GM12878 (cell line): ENCODE results near the gene CFAP52. TPM values are rescaled to one million over a fixed set of nuclear protein-coding genes. Genes with fewer than 3 reads are reported as not detected.

Experiments used
- ATAC-seq: fragments of 200-7000 bp; cut with Tn5 transposase; 3 replicates; pipeline ENCODE4 v1.9.1; 2020; ENCODE audit warnings: mild to moderate bottlenecking, moderate library complexity
- BruUV-seq: library from RNA; stranded (reverse); fragments of 400-500 nt; replicated peaks from 2 replicates; lab custom pipeline; 2021; lab: Mats Ljungman, UMichigan
- CTCF ChIA-PET: fragments of 300-600 bp; sonication (Branson Sonifier 250); formaldehyde crosslinking; extraction: SDS; loops from one replicate; lab custom pipeline; 2021; ENCODE audit warnings: inconsistent platforms; lab: Yijun Ruan, JAX
- POLR2A ChIA-PET: fragments of 350-600 bp; formaldehyde crosslinking; extraction: SDS; loops from one replicate; lab custom pipeline; 2021; ENCODE audit warnings: inconsistent platforms; lab: Charles Lee
- RAD21 ChIA-PET: fragments of 300-600 bp; sonication (Branson Sonifier 250); formaldehyde crosslinking; loops from one replicate; lab custom pipeline; 2023; ENCODE audit warnings: antibody characterized with exemption; ENCODE audit not compliant: unreplicated experiment; lab: Charles Lee
- SMC1A ChIA-PET: fragments of 300-600 bp; sonication (Branson Sonifier 250); formaldehyde crosslinking; loops from one replicate; lab custom pipeline; 2023; ENCODE audit not compliant: unreplicated experiment, uncharacterized antibody; lab: Charles Lee
- DNase-seq: peaks from one replicate; pipeline ENCODE4 v3.0.0-alpha.2; 2011; ENCODE audit warnings: low read depth, low spot score
- FAIRE-seq: peaks from 3 replicates; lab custom pipeline; 2011; peaks lifted over from hg19 to GRCh38; lab: Jason Lieb, UNC
- H2AFZ ChIP-seq: 2 replicates; pipeline ENCODE4 v1.6.0; 2011; ENCODE audit warnings: low read depth, low read length, control low read depth; ENCODE audit not compliant: control insufficient read depth
- H3K27ac ChIP-seq: 2 replicates; pipeline ENCODE4 v1.5.1; 2011; ENCODE audit warnings: control low read depth; ENCODE audit not compliant: control insufficient read depth, insufficient read depth
- H3K27me3 ChIP-seq, 2 experiments: replicated peaks in 1 of 2; 2 replicates each; pipeline versions ENCODE4 v1.6.0 to v1.6.1; 2011; ENCODE audit warnings: low read length in 1 of 2; ENCODE audit not compliant: control insufficient read depth in 2 of 2, insufficient read depth in 2 of 2
- H3K36me3 ChIP-seq, 2 experiments: 2 replicates each; pipeline ENCODE4 v1.5.1; 2011; ENCODE audit warnings: low read length in 1 of 2; ENCODE audit not compliant: control insufficient read depth in 2 of 2, insufficient read depth in 2 of 2
- H3K4me1 ChIP-seq: 2 replicates; pipeline ENCODE4 v1.6.1; 2011; ENCODE audit warnings: mild to moderate bottlenecking, low read length, moderate library complexity, mixed read lengths; ENCODE audit not compliant: control insufficient read depth, insufficient read depth
- H3K4me2 ChIP-seq: 2 replicates; pipeline ENCODE4 v1.6.0; 2011; ENCODE audit warnings: control low read depth; ENCODE audit not compliant: control insufficient read depth, insufficient read depth
- H3K4me3 ChIP-seq: fragments of 200-600 bp; sonication (generic); 2 replicates; pipeline ENCODE4 v1.5.1; 2016
- H3K79me2 ChIP-seq: 2 replicates; pipeline ENCODE4 v1.6.0; 2011; ENCODE audit warnings: low read length; ENCODE audit not compliant: control insufficient read depth, insufficient read depth
- H3K9ac ChIP-seq: 2 replicates; pipeline ENCODE4 v1.8.0; 2011; ENCODE audit warnings: low read length, control low read depth, mixed read lengths; ENCODE audit not compliant: control insufficient read depth, insufficient read depth
- H3K9me3 ChIP-seq: replicated peaks from 3 replicates; pipeline ENCODE4 v1.5.1; 2011; ENCODE audit warnings: mild to moderate bottlenecking, low read length; ENCODE audit not compliant: control insufficient read depth, insufficient read depth
- H4K20me1 ChIP-seq: 2 replicates; pipeline ENCODE4 v1.6.0; 2011; ENCODE audit not compliant: control insufficient read depth, insufficient read depth
- BRCA1 ChIP-seq: IDR thresholded peaks from 2 replicates; pipeline ENCODE4 v1.6.1; 2011; ENCODE audit warnings: low read depth, low read length, improper control_type of control experiment
- EP300 ChIP-seq, 2 experiments: fragments of 150-350 bp in 1 of 2; IDR thresholded peaks; 2 replicates each; pipeline ENCODE4 v1.6.1; 2011 to 2012; ENCODE audit warnings: low read depth in 2 of 2, low read length in 2 of 2, borderline replicate concordance in 1 of 2, improper control_type of control experiment in 1 of 2, inconsistent platforms in 1 of 2; ENCODE audit not compliant: control insufficient read depth in 1 of 2
- GABPA ChIP-seq: IDR thresholded peaks from 2 replicates; pipeline ENCODE4 v1.6.1; 2014; ENCODE audit warnings: antibody characterized with exemption, low read depth, mild to moderate bottlenecking, inconsistent platforms
- IKZF2 ChIP-seq, 2 experiments: fragments of 450-650 bp; IDR thresholded peaks; 2 replicates each; pipeline ENCODE4 v1.6.1; 2017; ENCODE audit warnings: mild to moderate bottlenecking in 2 of 2, moderate library complexity in 2 of 2
- JUND ChIP-seq: IDR thresholded peaks from 2 replicates; pipeline ENCODE4 v1.6.1; 2012; ENCODE audit warnings: low read depth, mild to moderate bottlenecking, low read length, improper control_type of control experiment, moderate library complexity
- LARP7 ChIP-seq: fragments of 450-650 bp; IDR thresholded peaks from 2 replicates; pipeline ENCODE4 v1.6.1; 2017; ENCODE audit warnings: mild to moderate bottlenecking
- NBN ChIP-seq: fragments of 450-650 bp; IDR thresholded peaks from 2 replicates; pipeline ENCODE4 v1.6.1; 2016
- NFYB ChIP-seq: IDR thresholded peaks from 2 replicates; pipeline ENCODE4 v1.6.1; 2011; ENCODE audit warnings: low read depth, mild to moderate bottlenecking, low read length, improper control_type of control experiment, moderate library complexity; ENCODE audit not compliant: insufficient read depth
- RUNX3 ChIP-seq: IDR thresholded peaks from 2 replicates; pipeline ENCODE4 v1.6.1; 2012; ENCODE audit warnings: low read length, inconsistent platforms
- SMAD5 ChIP-seq: IDR thresholded peaks from 2 replicates; pipeline ENCODE4 v1.6.1; 2016; ENCODE audit warnings: antibody characterized with exemption, low read depth
- TAF1 ChIP-seq: IDR thresholded peaks from 2 replicates; pipeline ENCODE4 v1.6.1; 2011; ENCODE audit warnings: mild to moderate bottlenecking, low read depth, low read length, borderline replicate concordance
- ZNF207 ChIP-seq: fragments of 450-650 bp; IDR thresholded peaks from 2 replicates; pipeline ENCODE4 v1.6.1; 2014; ENCODE audit warnings: antibody characterized with exemption, mild to moderate bottlenecking, borderline replicate concordance
- ZNF274 ChIP-seq: IDR thresholded peaks from one replicate; pipeline ENCODE4 v1.8.0; 2011; ENCODE audit not compliant: insufficient read length, insufficient read depth
- ZNF384 ChIP-seq: IDR thresholded peaks from 2 replicates; pipeline ENCODE4 v1.6.1; 2012; ENCODE audit warnings: low read depth, mild to moderate bottlenecking, low read length, improper control_type of control experiment, borderline replicate concordance
- ZNF622 ChIP-seq: fragments of 450-650 bp; IDR thresholded peaks from 2 replicates; pipeline ENCODE4 v1.6.1; 2017; ENCODE audit warnings: mild to moderate bottlenecking, inconsistent platforms
- WGBS: methylation state at CpG from one replicate; pipeline ENCODE4 v1.1.6; 2016; ENCODE audit warnings: low lambda C conversion rate; ENCODE audit not compliant: insufficient replicate concordance, insufficient coverage; ENCODE audit errors: missing lambda C conversion rate; 5-methylcytosine and 5-hydroxymethylcytosine counted together
- in situ Hi-C: fragments of 300-500 bp; cut with MboI; formaldehyde crosslinking; loops from 9 replicates; pipeline ENCODE4 v1.14.3; 2018; ENCODE audit warnings: mixed read lengths
- intact Hi-C: fragments of 100-400 bp; cut with micrococcal nuclease; formaldehyde crosslinking; loops from one replicate; pipeline ENCODE4 v1.14.2; 2022; ENCODE audit not compliant: unreplicated experiment
- polyA plus RNA-seq, 11 experiments: library from polyadenylated mRNA; depleted of rRNA in 4 of 11; unstranded in 6 of 11; stranded (reverse) in 5 of 11; fragments of >200 nt; fragmentation: Nextera tagmentation in 4 of 11; fragmentation: Illumina TruSeq in 1 of 11; extraction: Ambion mirVana in 4 of 11; extraction: Trizol in 1 of 11; gene quantifications; 1 replicate in 1 of 11; 2 replicates in 10 of 11; pipeline versions ENCODE4 v1.2.1 to v1.2.3, GENCODE V29; 2011 to 2016; ENCODE audit warnings: inconsistent platforms in 2 of 11, missing spikeins in 2 of 11, low read depth in 1 of 11
- total RNA-seq, 4 experiments: library from RNA; depleted of rRNA in 3 of 4; stranded (reverse); fragments of >200 nt in 3 of 4; fragmentation: Illumina TruSeq in 1 of 4; extraction: Trizol in 1 of 4; gene quantifications; 2 replicates each; pipeline versions ENCODE4 v1.2.1 to v1.2.3, GENCODE V29; 2013 to 2021
- TF ChIP-seq, protein P1 (sequence below): fragments of 450-650 bp; IDR thresholded peaks from 2 replicates; pipeline ENCODE4 v1.6.1; 2016; ENCODE audit warnings: mild to moderate bottlenecking
- TF ChIP-seq, protein P2 (sequence below): fragments of 450-650 bp; IDR thresholded peaks from 2 replicates; pipeline ENCODE4 v1.6.1; 2016; ENCODE audit warnings: mild to moderate bottlenecking, moderate library complexity, borderline replicate concordance

The CFAP52 gene
- total and polyA plus RNA-seq, 10 of the 15 experiments (the other 5 are each of a cell fraction or from before 2014, with no cell fraction given) = 0.05 to 0.14 TPM; not detected in 8

DNA sequence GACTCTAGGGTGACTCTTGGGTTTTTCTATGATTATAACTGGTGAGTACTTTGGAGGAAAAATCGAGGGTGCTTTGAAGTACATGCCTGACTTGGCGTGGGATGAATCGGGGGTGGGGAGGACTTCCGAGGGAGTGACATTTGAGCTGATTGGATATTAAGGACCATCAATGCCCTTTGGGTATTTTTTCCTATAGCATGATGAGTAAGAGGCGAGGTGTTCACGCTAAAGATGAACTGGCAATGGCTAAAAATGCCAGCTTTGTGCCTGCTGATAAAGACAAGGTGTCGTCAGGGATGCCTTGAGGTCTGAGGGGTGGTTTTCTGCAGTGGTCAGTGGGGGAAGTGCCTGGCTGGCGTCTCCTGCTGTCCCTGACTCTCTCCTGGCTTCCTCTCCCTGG is 94.2 kb downstream of the CFAP52 start:
- TF ChIP-seq ZNF274 (no peak), ZNF384 (no peak), NBN (no peak), SMAD5 (no peak), TAF1 (no peak), IKZF2 (IDR thresholded peaks at IDR 0.05) (no peak), GABPA (no peak), RUNX3 (no peak), EP300 (IDR thresholded peaks at IDR 0.05; ENCODE audit: borderline replicate concordance in 1 of 2, control insufficient read depth in 1 of 2, low read depth in 2 of 2, low read length in 2 of 2) (no peak), ZNF622 (no peak), JUND (no peak), LARP7 (no peak), ZNF207 (no peak), BRCA1 (no peak), NFYB (no peak)
- TF ChIP-seq, protein P1, sequence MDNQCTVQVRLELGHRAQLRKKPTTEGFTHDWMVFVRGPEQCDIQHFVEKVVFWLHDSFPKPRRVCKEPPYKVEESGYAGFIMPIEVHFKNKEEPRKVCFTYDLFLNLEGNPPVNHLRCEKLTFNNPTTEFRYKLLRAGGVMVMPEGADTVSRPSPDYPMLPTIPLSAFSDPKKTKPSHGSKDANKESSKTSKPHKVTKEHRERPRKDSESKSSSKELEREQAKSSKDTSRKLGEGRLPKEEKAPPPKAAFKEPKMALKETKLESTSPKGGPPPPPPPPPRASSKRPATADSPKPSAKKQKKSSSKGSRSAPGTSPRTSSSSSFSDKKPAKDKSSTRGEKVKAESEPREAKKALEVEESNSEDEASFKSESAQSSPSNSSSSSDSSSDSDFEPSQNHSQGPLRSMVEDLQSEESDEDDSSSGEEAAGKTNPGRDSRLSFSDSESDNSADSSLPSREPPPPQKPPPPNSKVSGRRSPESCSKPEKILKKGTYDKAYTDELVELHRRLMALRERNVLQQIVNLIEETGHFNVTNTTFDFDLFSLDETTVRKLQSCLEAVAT = no peak
- TF ChIP-seq, protein P2, sequence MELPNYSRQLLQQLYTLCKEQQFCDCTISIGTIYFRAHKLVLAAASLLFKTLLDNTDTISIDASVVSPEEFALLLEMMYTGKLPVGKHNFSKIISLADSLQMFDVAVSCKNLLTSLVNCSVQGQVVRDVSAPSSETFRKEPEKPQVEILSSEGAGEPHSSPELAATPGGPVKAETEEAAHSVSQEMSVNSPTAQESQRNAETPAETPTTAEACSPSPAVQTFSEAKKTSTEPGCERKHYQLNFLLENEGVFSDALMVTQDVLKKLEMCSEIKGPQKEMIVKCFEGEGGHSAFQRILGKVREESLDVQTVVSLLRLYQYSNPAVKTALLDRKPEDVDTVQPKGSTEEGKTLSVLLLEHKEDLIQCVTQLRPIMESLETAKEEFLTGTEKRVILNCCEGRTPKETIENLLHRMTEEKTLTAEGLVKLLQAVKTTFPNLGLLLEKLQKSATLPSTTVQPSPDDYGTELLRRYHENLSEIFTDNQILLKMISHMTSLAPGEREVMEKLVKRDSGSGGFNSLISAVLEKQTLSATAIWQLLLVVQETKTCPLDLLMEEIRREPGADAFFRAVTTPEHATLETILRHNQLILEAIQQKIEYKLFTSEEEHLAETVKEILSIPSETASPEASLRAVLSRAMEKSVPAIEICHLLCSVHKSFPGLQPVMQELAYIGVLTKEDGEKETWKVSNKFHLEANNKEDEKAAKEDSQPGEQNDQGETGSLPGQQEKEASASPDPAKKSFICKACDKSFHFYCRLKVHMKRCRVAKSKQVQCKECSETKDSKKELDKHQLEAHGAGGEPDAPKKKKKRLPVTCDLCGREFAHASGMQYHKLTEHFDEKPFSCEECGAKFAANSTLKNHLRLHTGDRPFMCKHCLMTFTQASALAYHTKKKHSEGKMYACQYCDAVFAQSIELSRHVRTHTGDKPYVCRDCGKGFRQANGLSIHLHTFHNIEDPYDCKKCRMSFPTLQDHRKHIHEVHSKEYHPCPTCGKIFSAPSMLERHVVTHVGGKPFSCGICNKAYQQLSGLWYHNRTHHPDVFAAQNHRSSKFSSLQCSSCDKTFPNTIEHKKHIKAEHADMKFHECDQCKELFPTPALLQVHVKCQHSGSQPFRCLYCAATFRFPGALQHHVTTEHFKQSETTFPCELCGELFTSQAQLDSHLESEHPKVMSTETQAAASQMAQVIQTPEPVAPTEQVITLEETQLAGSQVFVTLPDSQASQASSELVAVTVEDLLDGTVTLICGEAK = no peak
- TF ChIP-seq, all 136 proteins: peak for 0
- Histone ChIP-seq H3K9me3 (no peaks in the 10 kb centered on the region), H3K27ac (no peak overlapping the region), H4K20me1 (no peaks in the 10 kb centered on the region), H3K36me3 (no peaks in the 10 kb centered on the region), H3K4me3 (no peak overlapping the region), H3K9ac (no peak overlapping the region), H3K4me2 (no peak overlapping the region), H3K4me1 (no peaks in the 10 kb centered on the region), H3K79me2 (no peaks in the 10 kb centered on the region), H2AFZ (no peak overlapping the region), H3K27me3 (no peaks in the 10 kb centered on the region)
- FAIRE-seq (no peak), ATAC-seq (no peak), DNase-seq (no peak)
- ChIA-PET CTCF (no interaction called here), POLR2A (no interaction called here), RAD21 (no interaction called here), SMC1A (no interaction called here)
- no TSS peak for BruUV-seq
- in situ Hi-C loops (no loop called here), intact Hi-C loops (no loop called here)
- 22% methylated on average over 8 of the region's 8 CpGs for WGBS
